Thoracic aorta (tissue), 2 donors: Measurements from ENCODE around the gene BRD9. TPM values are rescaled to one million over a fixed set of nuclear protein-coding genes. Genes with fewer than 3 reads are reported as not detected.

ENCODE experiments used
- ATAC-seq: fragments of 150-250 bp; one replicate; pipeline ENCODE4 v1.8.0; 2017; ENCODE audit warnings: low read depth; ENCODE audit not compliant: insufficient number of reproducible peaks, low FRiP score
- DNase-seq: peaks from one replicate; pipeline ENCODE4 v3.0.0-alpha.2; 2020; ENCODE audit warnings: low spot score
- H3K27ac ChIP-seq, 2 donors: fragments of 200-600 bp; sonication (generic); 1 replicate in 1 of 2; 2 replicates in 1 of 2; pipeline ENCODE4 v1.5.1; 2016; ENCODE audit warnings: mild to moderate bottlenecking in 2 of 2, moderate library complexity in 2 of 2
- H3K27me3 ChIP-seq: fragments of 200-600 bp; sonication (generic); replicated peaks from 2 replicates; pipeline ENCODE4 v1.6.0; 2016; ENCODE audit warnings: mild to moderate bottlenecking; ENCODE audit not compliant: insufficient read depth
- H3K36me3 ChIP-seq: fragments of 200-600 bp; sonication (generic); one replicate; pipeline ENCODE4 v1.5.1; 2016
- H3K4me1 ChIP-seq, 2 donors: fragments of 200-600 bp; sonication (generic); 1 replicate in 1 of 2; 2 replicates in 1 of 2; pipeline versions ENCODE4 v1.5.1 to v1.6.0; 2016; ENCODE audit warnings: low read depth in 2 of 2, mild to moderate bottlenecking in 1 of 2; ENCODE audit not compliant: control insufficient read depth in 1 of 2
- H3K4me3 ChIP-seq: fragments of 200-600 bp; sonication (generic); 2 replicates; pipeline ENCODE4 v1.5.1; 2016; ENCODE audit warnings: mild to moderate bottlenecking
- H3K9me3 ChIP-seq: fragments of 200-600 bp; sonication (generic); 2 replicates; pipeline ENCODE4 v1.5.1; 2016
- total RNA-seq, 2 donors: library from RNA; depleted of rRNA; stranded (reverse); fragments of >200 nt; gene quantifications; one replicate each; pipeline versions ENCODE4 v1.1.0 to v1.2.3, GENCODE V29; 2016
- TF ChIP-seq, protein P1 (sequence below): fragments of 200-600 bp; sonication (generic); IDR thresholded peaks from one replicate; pipeline ENCODE4 v1.5.1; 2019; ENCODE audit warnings: antibody characterized with exemption

The BRD9 gene
- total RNA-seq, 2 donors from 2014 or later, result 30.7 to 54.5 TPM

DNA sequence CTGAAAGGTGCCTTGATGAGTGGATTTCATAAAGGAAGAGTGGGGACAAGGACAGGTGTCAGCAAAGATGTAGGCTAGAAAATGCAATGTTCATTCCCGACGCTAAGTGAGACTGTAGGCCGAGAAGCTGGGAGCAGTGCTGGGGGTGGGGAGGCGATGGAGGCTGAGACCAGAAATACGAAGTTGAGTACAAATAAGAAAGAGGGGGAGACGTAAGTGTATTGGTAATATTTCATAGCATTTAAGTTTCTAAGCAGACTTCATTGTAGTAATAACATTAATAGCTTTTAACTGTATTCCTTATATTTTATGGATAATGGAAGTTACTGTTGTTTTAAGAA is 11.1 kb upstream of the BRD9 start:
- H3K27ac ChIP-seq, result no peak overlapping the region
- H3K9me3 ChIP-seq, result no peaks in the 10 kb centered on the region
- no peaks in the 10 kb centered on the region for H3K27me3 ChIP-seq
- no peak for DNase-seq
- no peak for ATAC-seq
- no peaks in the 10 kb centered on the region for H3K4me1 ChIP-seq
- H3K36me3 ChIP-seq, result no peaks in the 10 kb centered on the region
- TF ChIP-seq, protein P1, sequence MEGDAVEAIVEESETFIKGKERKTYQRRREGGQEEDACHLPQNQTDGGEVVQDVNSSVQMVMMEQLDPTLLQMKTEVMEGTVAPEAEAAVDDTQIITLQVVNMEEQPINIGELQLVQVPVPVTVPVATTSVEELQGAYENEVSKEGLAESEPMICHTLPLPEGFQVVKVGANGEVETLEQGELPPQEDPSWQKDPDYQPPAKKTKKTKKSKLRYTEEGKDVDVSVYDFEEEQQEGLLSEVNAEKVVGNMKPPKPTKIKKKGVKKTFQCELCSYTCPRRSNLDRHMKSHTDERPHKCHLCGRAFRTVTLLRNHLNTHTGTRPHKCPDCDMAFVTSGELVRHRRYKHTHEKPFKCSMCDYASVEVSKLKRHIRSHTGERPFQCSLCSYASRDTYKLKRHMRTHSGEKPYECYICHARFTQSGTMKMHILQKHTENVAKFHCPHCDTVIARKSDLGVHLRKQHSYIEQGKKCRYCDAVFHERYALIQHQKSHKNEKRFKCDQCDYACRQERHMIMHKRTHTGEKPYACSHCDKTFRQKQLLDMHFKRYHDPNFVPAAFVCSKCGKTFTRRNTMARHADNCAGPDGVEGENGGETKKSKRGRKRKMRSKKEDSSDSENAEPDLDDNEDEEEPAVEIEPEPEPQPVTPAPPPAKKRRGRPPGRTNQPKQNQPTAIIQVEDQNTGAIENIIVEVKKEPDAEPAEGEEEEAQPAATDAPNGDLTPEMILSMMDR, result no peak
- no peak overlapping the region for H3K4me3 ChIP-seq

DNA sequence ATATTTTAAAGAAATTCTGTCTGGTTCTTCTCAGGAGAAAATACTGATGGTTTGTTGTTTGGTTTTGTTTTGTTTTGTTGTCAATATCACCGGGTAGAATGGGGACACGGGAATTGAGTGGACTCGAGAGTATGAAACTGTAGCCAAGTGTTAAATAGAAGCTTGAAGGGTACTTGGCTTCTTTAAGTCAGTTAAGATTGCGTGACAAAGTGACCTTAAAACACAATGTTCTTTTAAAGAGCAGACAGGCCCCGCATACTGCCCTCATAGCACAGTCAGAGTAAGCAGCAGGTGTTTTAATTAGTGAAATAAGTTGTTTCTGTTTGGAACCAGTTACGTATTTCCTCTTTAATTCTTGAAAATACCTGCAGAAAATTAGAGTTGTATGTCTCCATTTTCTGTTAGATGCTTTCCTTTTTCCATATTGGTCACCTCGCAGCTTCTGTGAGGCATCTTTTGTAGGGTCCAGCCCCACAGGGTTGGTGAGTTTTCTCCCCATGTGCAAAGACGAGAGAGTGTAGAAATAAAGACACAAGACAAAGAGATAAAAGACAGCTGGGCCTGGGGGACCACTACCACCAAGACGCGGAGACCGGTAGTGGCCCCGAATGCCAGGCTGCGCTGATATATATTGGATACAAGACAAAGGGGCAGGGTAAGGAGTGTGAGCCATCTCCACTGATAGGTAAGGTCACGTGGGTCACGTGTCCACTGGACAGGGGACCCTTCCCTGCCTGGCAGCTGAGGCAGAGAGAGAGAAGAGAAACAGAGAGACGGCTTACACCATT is 9.7 kb upstream of the BRD9 start:
- H3K9me3 ChIP-seq, result no peaks in the 10 kb centered on the region
- H3K27me3 ChIP-seq, result no peaks in the 10 kb centered on the region
- DNase-seq (no peak), ATAC-seq (no peak)
- no peaks in the 10 kb centered on the region for H3K36me3 ChIP-seq
- H3K27ac ChIP-seq, result no peak overlapping the region
- H3K4me1 ChIP-seq, result no peaks in the 10 kb centered on the region
- TF ChIP-seq, protein P1, result no peak
- no peak overlapping the region for H3K4me3 ChIP-seq

DNA sequence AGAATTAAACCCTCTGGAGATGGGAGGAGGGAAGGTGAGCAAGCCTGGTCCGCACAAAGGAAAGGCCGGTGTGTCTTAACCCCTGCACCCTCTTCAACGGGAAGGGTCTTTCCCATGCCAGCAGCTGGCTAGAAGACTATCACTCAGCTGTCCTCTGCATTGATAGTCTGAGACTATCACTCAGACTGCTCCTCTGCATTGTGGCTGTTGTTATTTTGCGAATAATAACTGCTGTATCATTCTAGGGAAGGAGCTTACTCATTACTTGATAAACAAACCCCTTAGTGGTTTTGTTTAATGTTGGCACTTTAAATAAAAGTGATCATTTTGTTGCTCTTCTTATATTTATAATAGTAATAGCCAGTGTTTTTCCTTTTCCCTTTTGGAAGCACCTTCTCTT is 8.2 kb upstream of the BRD9 start:
- DNase-seq (no peak), ATAC-seq (no peak)
- H3K27ac ChIP-seq, result no peak overlapping the region
- H3K4me3 ChIP-seq, result no peak overlapping the region
- H3K4me1 ChIP-seq, result no peaks in the 10 kb centered on the region
- no peaks in the 10 kb centered on the region for H3K27me3 ChIP-seq
- TF ChIP-seq, protein P1, result no peak
- H3K9me3 ChIP-seq, result no peaks in the 10 kb centered on the region
- no peaks in the 10 kb centered on the region for H3K36me3 ChIP-seq

DNA sequence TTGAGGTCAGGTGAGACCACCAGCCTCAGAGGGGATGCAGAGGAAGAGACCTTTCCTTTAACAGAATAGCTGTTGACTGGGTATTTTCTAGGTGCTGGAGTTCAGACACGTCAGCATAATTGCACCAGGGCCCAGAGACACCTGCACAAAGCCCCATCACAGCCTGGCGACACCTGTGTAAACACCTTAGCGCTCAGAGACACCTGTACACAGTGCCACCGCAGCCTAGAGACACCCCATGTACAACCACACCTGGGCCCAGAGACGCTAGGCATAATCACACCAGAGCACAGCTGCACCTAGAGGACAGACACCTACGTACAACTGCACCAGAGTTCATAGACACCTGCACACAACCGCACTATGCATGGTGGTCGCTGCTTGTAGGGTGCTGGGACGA is 1.1 kb upstream of the BRD9 start:
- TF ChIP-seq, protein P1, result no peak
- ATAC-seq (no peak), DNase-seq (no peak)
- peaks cover 11 to 23% of the 10 kb centered on the region in 2 donors for H3K4me1 ChIP-seq
- H3K27ac ChIP-seq, result no peak overlapping the region
- no peaks in the 10 kb centered on the region for H3K36me3 ChIP-seq
- H3K9me3 ChIP-seq, result no peaks in the 10 kb centered on the region
- no peaks in the 10 kb centered on the region for H3K27me3 ChIP-seq
- no peak overlapping the region for H3K4me3 ChIP-seq

DNA sequence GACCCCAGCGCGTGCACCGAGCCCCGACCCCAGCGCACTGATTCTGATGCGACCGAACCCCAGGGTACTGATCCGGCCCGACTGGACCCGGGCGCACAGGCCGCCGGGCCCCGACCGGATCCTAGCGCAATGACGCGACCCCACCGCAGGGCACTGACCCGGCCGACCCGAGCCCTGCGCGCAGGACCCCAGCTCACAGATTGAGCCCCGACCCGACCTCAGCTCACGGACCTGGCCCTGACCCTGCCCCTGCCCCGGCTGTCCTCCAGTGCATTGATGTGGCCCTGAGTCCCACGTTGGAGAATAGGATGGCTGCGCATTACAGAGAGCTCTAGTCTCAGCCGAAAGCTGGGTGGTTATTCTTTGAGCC is 521 bp upstream of the BRD9 start:
- no peak for ATAC-seq
- TF ChIP-seq, protein P1, result no peak
- H3K27ac ChIP-seq, result no peak overlapping the region

More for the DNA sequence above, 521 bp upstream of the BRD9 start:
- Histone ChIP-seq H3K4me3 (peak overlapping the region; percentile 86), H3K36me3 (peaks cover under 1% of the 10 kb centered on the region), H3K4me1 (peaks cover 11 to 23% of the 10 kb centered on the region in 2 donors), H3K9me3 (no peaks in the 10 kb centered on the region), H3K27me3 (no peaks in the 10 kb centered on the region)
- no peak for DNase-seq
